ENCODE data around the gene C6orf132. TPM values are rescaled to one million over a fixed set of nuclear protein-coding genes. Genes with fewer than 3 reads are reported as not detected.

The C6orf132 gene
- total and polyA plus RNA-seq, 9 of the 15 experiments (the other 6 are each of a cell fraction or from before 2014, with no cell fraction given): 0.06 to 0.35 (median 0.14) TPM

GRCh38 chr6:42104095-42104803 is 38.2 kb downstream of the C6orf132 start (continued):
- TF ChIP-seq CTCF (IDR thresholded peaks at IDR 0.05 in 2 of 3, conservative IDR thresholded peaks at IDR 0.05 in 1 of 3; ENCODE audit: insufficient read depth in 2 of 3, low read depth in 1 of 3, low read length in 3 of 3) (peak; percentile 89 to 99 (median 94)), ZBTB9 (CRISPR knock-in tag; IDR thresholded peaks at IDR 0.05) (peak; percentile 48; the same call in 1 of the 2 replicates), RAD51 (IDR thresholded peaks at IDR 0.05; ENCODE audit: borderline replicate concordance, low read depth) (no peak), ATF6 (CRISPR knock-in tag; IDR thresholded peaks at IDR 0.05) (peak; percentile 30; the same call in 1 of the 2 replicates), CC2D1A (IDR thresholded peaks at IDR 0.05) (peak; percentile 85), PKNOX1 (IDR thresholded peaks at IDR 0.05) (peak; percentile 33; the same call in 1 of the 2 replicates), ETV5 (CRISPR knock-in tag; IDR thresholded peaks at IDR 0.05; ENCODE audit: low read depth) (0 out of 2 replicates have a peak, but pooled peaks have one; percentile 30), RBM22 (IDR thresholded peaks at IDR 0.05; ENCODE audit: low read depth, low read length, poor library complexity, severe bottlenecking) (peak; percentile 78), ILK (tag; IDR thresholded peaks at IDR 0.05; ENCODE audit: borderline replicate concordance, low read depth) (no peak), PPARD (CRISPR knock-in tag; IDR thresholded peaks at IDR 0.05) (no peak), MCM5 (IDR thresholded peaks at IDR 0.05; ENCODE audit: low read depth) (no peak), PML (IDR thresholded peaks at IDR 0.05; ENCODE audit: low read length) (peak; percentile 51; the same call in 1 of the 2 replicates), DEAF1 (CRISPR knock-in tag; IDR thresholded peaks at IDR 0.05) (peak; percentile 69), BRF1 (IDR thresholded peaks at IDR 0.05; ENCODE audit: borderline replicate concordance, extremely low read depth, insufficient read length) (no peak), ZBTB7A (IDR thresholded peaks at IDR 0.05; ENCODE audit: borderline replicate concordance, control insufficient read depth, low read depth, low read length) (peak; percentile 99), NCOA6 (IDR thresholded peaks at IDR 0.05) (0 out of 2 replicates have a peak, but pooled peaks have one; percentile 8), ESRRB (CRISPR knock-in tag; IDR thresholded peaks at IDR 0.05; ENCODE audit: borderline replicate concordance) (no peak)

Data from K562 (cell line).